A549 treated with AZD9567 at 1 μM for 4 hours (cell line): ENCODE measurements around the gene PIKFYVE. TPM values are rescaled to one million over a fixed set of nuclear protein-coding genes. Genes with fewer than 3 reads are reported as not detected.

Source experiments
- total RNA-seq: library from RNA; stranded (reverse); fragments of 200-300 nt; extraction: Qiagen RNA extraction; gene quantifications from 5 replicates; pipeline ENCODE4 v1.2.3, GENCODE V29; 2022; ENCODE audit not compliant: insufficient read depth

The PIKFYVE gene
- 4.5 to 7.0 TPM (median 6.9 TPM) in 5 replicates for total RNA-seq

GRCh38 chr2:208265801-208266552, at the start of gene PIKFYVE:
Gene PIKFYVE (plus strand): TSS chr2:208266255. CDS start chr2:208271520, 5,265 bp downstream.

DNA sequence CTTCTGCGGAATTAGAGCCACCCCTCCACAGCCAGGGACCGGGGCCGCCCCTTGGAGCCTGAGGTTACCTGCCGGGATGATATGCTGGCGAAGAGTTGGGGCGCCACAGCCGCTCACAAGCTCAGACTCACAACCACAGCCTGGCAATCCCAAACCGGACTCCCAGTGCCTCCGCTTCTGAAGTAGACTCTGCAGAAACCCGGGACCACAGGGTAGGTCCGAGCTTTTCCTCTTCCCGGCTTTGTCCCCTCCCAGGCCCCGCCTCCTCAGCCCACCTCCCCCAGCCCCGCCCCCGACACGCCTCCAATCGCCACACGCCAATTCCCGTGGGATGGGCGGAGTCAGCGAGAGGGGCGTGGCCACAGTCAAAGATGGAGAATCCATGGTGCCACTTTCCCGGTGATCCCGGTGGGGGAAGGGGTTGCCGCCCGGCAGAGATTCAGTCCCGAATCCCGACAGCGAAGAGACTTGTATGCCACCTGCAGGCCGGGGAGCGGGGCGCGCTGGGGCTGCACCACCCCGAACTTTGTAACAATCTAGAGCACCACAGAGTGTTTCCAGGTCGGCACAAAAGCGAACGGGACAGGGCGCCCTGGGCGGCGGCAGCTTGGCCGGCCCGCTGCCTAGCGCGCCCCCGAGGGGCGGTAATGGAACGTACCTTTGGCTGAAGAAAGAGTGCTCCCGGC, 11.0 kb upstream of the PIKFYVE start, which contains the start of gene IDH1:
Gene IDH1, minus strand, starts transcription at position 201 of the 686 bp plus-strand sequence. CDS start 3,520 bp downstream, outside the sequence.

DNA sequence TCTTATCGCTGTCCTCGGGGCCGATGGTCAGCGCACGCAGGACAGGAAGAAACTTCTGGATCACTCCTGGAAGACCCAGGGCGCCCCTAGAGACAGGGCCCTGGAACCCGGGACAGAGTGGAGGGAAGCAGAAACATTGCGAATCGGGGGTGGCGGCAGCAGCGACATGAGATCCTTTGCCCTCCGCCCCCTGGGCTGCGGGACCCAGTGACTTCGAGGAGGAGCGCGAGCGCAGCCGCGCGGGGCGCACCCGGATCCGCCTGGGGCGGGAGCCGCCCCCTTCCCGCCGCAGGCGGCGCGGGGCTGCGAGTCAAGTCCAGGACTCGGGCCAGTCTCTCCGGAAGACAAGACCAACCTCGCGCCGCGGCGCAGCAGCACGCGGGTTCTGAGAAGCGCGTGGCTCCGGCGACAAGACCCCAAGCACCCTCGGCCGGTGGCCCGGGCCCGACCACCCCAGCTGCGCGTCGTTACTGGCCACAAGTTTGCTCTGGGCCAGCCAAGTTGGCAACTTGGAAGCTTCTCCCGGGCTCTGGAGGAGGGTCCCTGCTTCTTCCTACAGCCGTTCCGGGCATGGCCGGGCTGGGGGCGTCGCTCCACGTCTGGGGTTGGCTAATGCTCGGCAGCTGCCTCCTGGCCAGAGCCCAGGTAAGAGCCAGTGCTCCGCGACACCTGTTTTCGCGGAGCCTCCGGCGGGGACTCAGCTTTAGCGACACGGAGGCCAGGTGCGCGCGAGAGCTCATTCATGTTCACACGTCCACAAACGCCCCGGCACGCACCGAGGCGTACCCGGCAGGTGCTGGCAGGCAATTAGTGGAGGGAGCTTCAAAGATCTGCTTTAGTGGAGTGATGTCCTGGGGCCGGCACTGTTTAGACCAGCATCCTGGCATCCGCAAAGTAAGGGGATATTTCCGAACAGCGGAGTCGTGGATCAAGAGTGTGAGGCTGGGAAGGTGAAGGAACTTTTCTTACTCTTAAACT, 140.7 kb downstream of the PIKFYVE start, which contains the start of gene PTH2R:
Gene PTH2R, plus strand, starts transcription at position 319 of the 978 bp plus-strand sequence. Its CDS starts 252 bp downstream, at position 571.

Other genes starting within 250 kb of the PIKFYVE start
- 2.0 to 5.2 TPM (median 2.6 TPM) in 5 replicates for gene PLEKHM3, start 240.7 kb upstream of the PIKFYVE start, total RNA-seq
- gene CRYGD, start 141.7 kb upstream of the PIKFYVE start, total RNA-seq, result not detected in 5 replicates
- gene CRYGC, start 136.4 kb upstream of the PIKFYVE start, total RNA-seq, result 0.22 TPM in 1 of 5 replicates, not detected in the others
- gene CRYGB, start 120.1 kb upstream of the PIKFYVE start, total RNA-seq, result not detected in 5 replicates
- not detected in 5 replicates for gene CRYGA, start 102.7 kb upstream of the PIKFYVE start, total RNA-seq
- not detected in 5 replicates for gene C2orf80, start 76.2 kb upstream of the PIKFYVE start, total RNA-seq
- gene IDH1, start 11.2 kb upstream of the PIKFYVE start, total RNA-seq, result 77.4 to 91.3 TPM (median 84.4 TPM) in 5 replicates
- not detected in 5 replicates for gene PTH2R, start 140.5 kb downstream of the PIKFYVE start, total RNA-seq